ENCODE measurements around the gene CDC123. TPM values are rescaled to one million over a fixed set of nuclear protein-coding genes. Genes with fewer than 3 reads are reported as not detected.
"Not testable (repeated sequence)": the region's sequence is repeated elsewhere in the genome, so short reads cannot be mapped to it uniquely, and the experiment has no call there.

The CDC123 gene
- total RNA-seq, 2 experiments from 2014 or later, result 134 TPM

DNA sequence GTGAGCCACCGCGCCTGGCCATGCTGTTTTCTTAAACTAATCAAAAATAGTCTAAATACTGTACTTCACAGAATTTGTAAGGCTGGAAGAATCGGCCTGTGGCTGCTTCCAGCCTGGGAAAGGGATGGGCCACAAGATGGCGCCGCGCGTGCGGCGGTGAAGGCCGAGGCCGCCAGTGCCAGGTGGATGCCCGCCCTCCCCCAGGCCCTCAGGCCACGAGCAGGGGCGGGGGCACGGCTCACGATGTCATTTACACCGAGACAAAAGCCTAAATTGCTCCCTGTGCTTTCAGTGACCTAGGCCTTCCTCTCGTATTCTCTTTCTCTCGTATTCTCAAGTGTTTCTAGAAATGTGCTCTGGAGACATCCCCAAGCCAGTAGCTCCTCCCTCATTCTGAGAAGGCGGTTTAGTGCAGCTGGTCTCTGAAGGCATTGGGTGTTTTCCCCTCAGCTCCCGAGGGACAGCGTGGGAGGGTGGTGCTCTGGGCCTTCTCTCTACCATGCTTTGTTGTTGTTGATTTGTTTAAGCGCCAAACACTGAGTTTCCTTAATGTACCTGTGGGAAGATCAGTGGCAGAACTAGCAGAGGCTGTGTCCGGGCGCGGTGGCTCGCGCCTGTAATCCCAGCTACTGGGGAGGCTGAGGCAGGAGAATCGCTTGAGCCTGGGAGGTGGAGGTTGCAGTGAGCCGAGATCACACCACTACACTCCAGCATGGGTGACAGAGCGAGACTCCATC is 68.4 kb downstream of the CDC123 start:
- ChIA-PET CTCF (interaction anchor here (0.5 to 5.0 kb wide), 31 partner anchors 9 to 639 kb away, joined by 3 to 79 read pairs (median 4); partner anchors contain the start of genes CAMK1D, CDC123 and NUDT5), POLR2A (interaction anchor here (0.6 to 0.9 kb wide), 4 partner anchors 22 to 517 kb away, joined by 3 to 4 read pairs (median 4); no protein-coding TSS in a partner anchor)
- H3K36me3 Mint-ChIP-seq, result no peaks in the 10 kb centered on the region
- no peaks in the 10 kb centered on the region for H3K27me3 Mint-ChIP-seq
- H3K4me3 Mint-ChIP-seq, result peak overlapping the region; percentile 47
- intact Hi-C loops (cut with micrococcal nuclease), result loop anchor here (1.0 kb wide), 5 partner anchors 86 to 835 kb away; no protein-coding TSS in a partner anchor
- DNase-seq, result peak; percentile 87
- H3K27ac Mint-ChIP-seq, result peak overlapping the region; percentile 82
- peaks cover 19% of the 10 kb centered on the region for H3K4me1 Mint-ChIP-seq (ENCODE audit: low read depth)
- H3K9me3 Mint-ChIP-seq, result no peaks in the 10 kb centered on the region

DNA sequence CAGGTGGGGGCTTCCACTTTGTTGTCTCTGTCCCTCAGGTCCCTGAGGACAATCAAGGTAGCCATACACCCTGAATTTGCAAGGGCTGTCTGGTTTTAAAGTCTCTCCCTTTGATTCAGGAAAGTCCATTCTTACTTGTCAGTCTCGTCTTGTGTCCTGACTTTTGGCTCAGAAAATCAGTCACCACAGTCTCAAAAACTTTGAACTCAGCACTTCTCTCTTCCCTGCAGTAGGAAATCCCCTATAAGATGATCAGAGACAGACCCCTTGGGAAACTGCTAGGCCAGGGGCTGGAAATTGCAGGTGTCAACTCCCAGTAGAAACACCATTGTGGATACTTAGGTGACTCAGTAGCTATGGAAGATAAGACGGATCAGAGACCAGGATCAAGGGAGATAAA is 73.1 kb downstream of the CDC123 start:
- no peak for DNase-seq
- Mint-ChIP-seq H3K27me3 (no peaks in the 10 kb centered on the region), H3K36me3 (no peaks in the 10 kb centered on the region), H3K4me3 (no peak overlapping the region), H3K9me3 (no peaks in the 10 kb centered on the region), H3K4me1 (ENCODE audit: low read depth) (peaks cover 14% of the 10 kb centered on the region), H3K27ac (no peak overlapping the region)
- POLR2A ChIA-PET, result no interaction called here
- CTCF ChIA-PET, result interaction anchor here (1.8 kb wide), 1 partner anchor 388 kb away, joined by 6 read pairs; no protein-coding TSS in a partner anchor
- intact Hi-C loops (cut with micrococcal nuclease), result no loop called here

DNA sequence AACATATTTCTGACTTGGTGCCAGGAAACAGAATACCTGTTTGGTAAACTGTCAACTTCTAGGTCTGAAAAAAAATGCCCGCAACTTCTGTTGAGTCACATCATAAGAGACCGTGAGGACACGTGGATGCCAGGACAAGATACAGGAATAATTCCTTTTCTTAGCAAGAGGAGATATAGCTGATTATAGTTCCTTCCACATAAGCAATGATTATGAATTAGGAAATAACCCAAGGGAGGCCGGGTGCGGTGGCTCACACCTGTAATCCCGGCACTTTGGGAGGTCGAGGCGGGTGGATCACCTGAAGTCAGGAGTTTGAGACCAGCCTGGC is 75.2 kb downstream of the CDC123 start:
- no peaks in the 10 kb centered on the region for H3K9me3 Mint-ChIP-seq
- H3K27ac Mint-ChIP-seq, result no peak overlapping the region
- DNase-seq, result no peak
- no peaks in the 10 kb centered on the region for H3K4me1 Mint-ChIP-seq (ENCODE audit: low read depth)
- intact Hi-C loops (cut with micrococcal nuclease), result no loop called here
- H3K27me3 Mint-ChIP-seq, result no peaks in the 10 kb centered on the region
- POLR2A ChIA-PET, result no interaction called here
- CTCF ChIA-PET, result no interaction called here
- H3K4me3 Mint-ChIP-seq, result no peak overlapping the region
- H3K36me3 Mint-ChIP-seq, result no peaks in the 10 kb centered on the region

DNA sequence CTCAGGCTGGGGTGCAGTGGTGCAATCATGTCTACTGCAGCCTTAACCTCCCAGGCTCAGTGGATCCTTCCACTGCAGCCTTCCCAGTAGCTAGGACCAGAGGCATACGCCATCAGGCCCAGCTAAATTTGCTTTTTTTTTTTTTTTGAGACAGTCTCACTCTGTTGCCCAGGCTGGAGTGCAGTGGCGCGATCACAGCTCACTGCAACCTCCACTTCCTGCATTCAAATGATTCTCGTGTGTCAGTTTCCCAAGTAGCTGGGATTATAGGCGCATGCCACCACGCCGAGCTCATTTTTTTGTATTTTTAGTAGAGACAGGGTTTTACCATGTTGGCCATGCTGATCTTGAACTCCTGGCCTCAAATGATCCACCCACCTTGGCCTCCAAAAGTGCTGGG is 81.9 kb downstream of the CDC123 start:
- H3K4me1 Mint-ChIP-seq (ENCODE audit: low read depth); H3K4me3 Mint-ChIP-seq; H3K9me3 Mint-ChIP-seq; DNase-seq; CTCF ChIA-PET; H3K27me3 Mint-ChIP-seq; intact Hi-C loops (cut with micrococcal nuclease); POLR2A ChIA-PET; H3K36me3 Mint-ChIP-seq; H3K27ac Mint-ChIP-seq: not testable (repeated sequence)

DNA sequence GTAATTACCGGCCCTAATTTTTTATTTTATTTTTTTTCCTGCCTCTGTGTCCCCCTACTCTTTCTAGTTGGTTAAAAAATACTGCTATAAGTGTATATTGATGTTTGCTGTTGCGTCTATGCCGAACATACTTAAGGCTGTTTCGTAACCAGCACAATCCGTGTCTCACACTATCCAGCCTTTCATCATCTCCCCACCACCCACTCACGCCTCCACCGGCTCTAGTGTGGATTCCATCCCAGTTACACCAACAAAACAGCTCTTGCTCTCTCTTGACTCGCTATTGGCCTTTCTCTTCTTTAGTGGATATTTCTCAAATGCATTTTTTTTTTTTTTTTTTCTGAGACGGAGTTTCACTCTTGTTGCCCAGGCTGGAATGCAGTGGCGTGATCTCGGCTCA is 83.3 kb downstream of the CDC123 start:
- H3K4me3 Mint-ChIP-seq, result no peak overlapping the region
- ChIA-PET POLR2A (no interaction called here), CTCF (no interaction called here)
- H3K27ac Mint-ChIP-seq, result no peak overlapping the region
- DNase-seq, result no peak
- intact Hi-C loops (cut with micrococcal nuclease), result no loop called here
- H3K27me3 Mint-ChIP-seq, result no peaks in the 10 kb centered on the region
- no peaks in the 10 kb centered on the region for H3K4me1 Mint-ChIP-seq (ENCODE audit: low read depth)
- no peaks in the 10 kb centered on the region for H3K9me3 Mint-ChIP-seq
- no peaks in the 10 kb centered on the region for H3K36me3 Mint-ChIP-seq

DNA sequence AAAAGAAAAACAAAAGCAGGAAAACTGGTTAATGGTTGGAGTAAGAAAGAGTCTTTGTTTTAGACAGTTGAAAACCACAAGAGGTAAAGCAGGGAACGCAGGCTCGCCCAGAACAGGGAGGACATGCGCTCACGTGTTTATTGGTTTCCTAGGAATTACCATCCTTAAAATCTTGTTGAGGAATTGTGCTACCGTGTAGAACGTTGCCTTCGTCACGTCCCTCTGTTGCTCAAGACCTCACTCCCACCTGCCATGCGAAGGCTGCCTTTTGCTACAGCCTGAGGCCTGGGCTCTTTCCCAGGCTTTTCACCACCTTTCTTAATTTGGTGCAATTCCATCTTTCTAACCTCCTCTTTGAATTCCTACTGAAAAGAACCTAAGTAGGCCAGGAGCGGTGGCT is 91.8 kb downstream of the CDC123 start:
- no peaks in the 10 kb centered on the region for H3K27me3 Mint-ChIP-seq
- intact Hi-C loops (cut with micrococcal nuclease), result no loop called here
- no peak for DNase-seq
- no peaks in the 10 kb centered on the region for H3K4me1 Mint-ChIP-seq (ENCODE audit: low read depth)
- no peak overlapping the region for H3K4me3 Mint-ChIP-seq
- ChIA-PET CTCF (no interaction called here), POLR2A (no interaction called here)
- H3K27ac Mint-ChIP-seq, result no peak overlapping the region
- H3K9me3 Mint-ChIP-seq, result no peaks in the 10 kb centered on the region
- no peaks in the 10 kb centered on the region for H3K36me3 Mint-ChIP-seq

DNA sequence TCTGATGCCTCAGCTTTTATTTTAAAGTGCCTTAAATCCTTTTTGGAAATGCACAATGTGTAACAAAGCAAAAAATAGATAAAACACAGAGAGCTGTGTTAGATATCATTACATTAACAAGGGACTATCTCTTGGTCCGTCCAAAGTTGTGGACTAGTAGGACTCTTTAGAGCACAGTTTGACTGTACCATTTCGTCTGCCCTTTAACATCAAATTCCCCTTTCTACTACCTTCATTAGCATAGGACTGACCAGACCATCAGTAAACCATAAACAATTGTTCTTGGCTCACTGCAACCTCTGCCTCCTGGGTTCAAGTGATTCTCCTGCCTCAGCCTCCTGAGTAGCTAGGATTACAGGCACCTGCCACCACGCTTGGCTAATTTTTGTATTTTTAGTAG is 101.8 kb downstream of the CDC123 start:
- H3K4me3 Mint-ChIP-seq; H3K27ac Mint-ChIP-seq; POLR2A ChIA-PET; H3K27me3 Mint-ChIP-seq; H3K9me3 Mint-ChIP-seq; DNase-seq; CTCF ChIA-PET; H3K4me1 Mint-ChIP-seq (ENCODE audit: low read depth); H3K36me3 Mint-ChIP-seq; intact Hi-C loops (cut with micrococcal nuclease): not testable (repeated sequence)

DNA sequence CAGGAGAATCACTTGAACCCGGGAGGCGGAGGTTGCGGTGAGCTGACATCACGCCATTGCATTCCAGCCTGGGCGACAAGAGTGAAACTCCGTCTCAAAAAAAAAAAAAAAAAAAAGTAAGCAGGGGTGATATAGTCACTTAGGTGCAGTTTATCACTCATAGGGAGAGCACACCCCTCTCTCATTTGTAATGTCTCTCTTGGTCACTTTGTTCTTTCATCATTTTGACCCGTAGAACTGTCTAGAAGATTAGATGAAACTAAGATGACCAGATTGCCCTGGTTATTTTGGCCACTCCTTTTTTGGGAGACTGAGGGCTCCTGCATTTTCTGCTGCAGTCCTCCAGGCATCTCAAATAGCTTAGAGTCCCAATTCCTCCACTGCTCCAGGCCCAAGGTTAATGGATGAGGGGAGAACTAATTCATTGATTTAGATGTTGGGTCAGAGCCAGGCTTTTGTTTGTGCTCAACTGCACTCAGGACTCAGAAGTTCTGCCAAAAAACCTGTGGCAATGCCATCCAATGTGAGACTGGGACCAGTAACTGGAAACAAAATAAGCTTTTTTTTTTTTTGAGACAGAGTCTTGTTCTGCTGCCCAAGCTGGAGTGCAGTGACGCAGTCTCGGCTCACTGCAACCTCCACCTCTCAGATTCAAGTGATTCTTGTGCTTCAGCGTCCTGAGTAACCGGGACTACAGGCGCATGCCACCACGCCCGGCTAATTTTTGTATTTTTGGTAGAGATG is 103.4 kb downstream of the CDC123 start:
- intact Hi-C loops (cut with micrococcal nuclease), result no loop called here
- CTCF ChIA-PET, result no interaction called here
- Mint-ChIP-seq H3K4me3 (no peak overlapping the region), H3K27ac (no peak overlapping the region), H3K27me3 (peaks cover 3% of the 10 kb centered on the region), H3K4me1 (ENCODE audit: low read depth) (no peaks in the 10 kb centered on the region), H3K9me3 (peaks cover 7% of the 10 kb centered on the region), H3K36me3 (peaks cover 3% of the 10 kb centered on the region)
- POLR2A ChIA-PET, result no interaction called here
- no peak for DNase-seq

Other genes starting within 250 kb of the CDC123 start
- 10 to 100 TPM; 29.5 to 32.0 TPM for gene UPF2, start 153.4 kb upstream of the CDC123 start, total RNA-seq
- 10 to 100 TPM; 16.2 to 17.1 TPM for gene DHTKD1, start 127.2 kb upstream of the CDC123 start, total RNA-seq
- gene SEC61A2, start 66.5 kb upstream of the CDC123 start, total RNA-seq, result 10 to 100 TPM; 14.4 to 14.6 TPM
- gene NUDT5, start 297 bp upstream of the CDC123 start, total RNA-seq, result 100 to 1,000 TPM; 115 to 118 TPM
- gene CAMK1D, start 153.4 kb downstream of the CDC123 start, total RNA-seq, result 10 to 100 TPM; 17.7 to 17.9 TPM

Measured in activated CD4-positive, alpha-beta memory T cell treated with anti-CD3 and anti-CD28 coated beads for 36 hours (primary cell).